Neural progenitor cell (in vitro differentiated cells): Measurements from ENCODE around the gene CREBRF. TPM values are rescaled to one million over a fixed set of nuclear protein-coding genes. Genes with fewer than 3 reads are reported as not detected.

Experiments used
- DNase-seq: peaks from one replicate; pipeline ENCODE4 v3.0.0-alpha.2; 2016; ENCODE audit warnings: low spot score
- H2AFZ ChIP-seq: fragments of 200-600 bp; sonication (generic); replicated peaks from 2 replicates; pipeline ENCODE4 v1.6.1; 2016; ENCODE audit warnings: antibody characterized with exemption
- H3F3A ChIP-seq: fragments of 200-600 bp; sonication (generic); 2 replicates; pipeline ENCODE4 v1.6.1; 2016; ENCODE audit warnings: antibody characterized with exemption, low read depth
- H3K27ac ChIP-seq: fragments of 200-600 bp; sonication (generic); 2 replicates; pipeline ENCODE4 v1.5.1; 2016; ENCODE audit warnings: mild to moderate bottlenecking
- H3K27me3 ChIP-seq: fragments of 200-600 bp; sonication (generic); 2 replicates; pipeline ENCODE4 v1.6.1; 2016; ENCODE audit warnings: mild to moderate bottlenecking, moderate library complexity
- H3K36me3 ChIP-seq: fragments of 200-600 bp; sonication (generic); 2 replicates; pipeline ENCODE4 v1.5.1; 2016
- H3K4me1 ChIP-seq: fragments of 200-600 bp; sonication (generic); 2 replicates; pipeline ENCODE4 v1.6.1; 2016; ENCODE audit warnings: mixed run types
- H3K4me2 ChIP-seq: fragments of 200-600 bp; sonication (generic); 2 replicates; pipeline ENCODE4 v1.6.1; 2016
- H3K4me3 ChIP-seq: fragments of 200-600 bp; sonication (generic); 2 replicates; pipeline ENCODE4 v1.5.1; 2016
- H3K79me2 ChIP-seq: fragments of 200-600 bp; sonication (generic); 2 replicates; pipeline ENCODE4 v1.6.1; 2016; ENCODE audit warnings: low read depth
- H3K9ac ChIP-seq: fragments of 200-600 bp; sonication (generic); 2 replicates; pipeline ENCODE4 v1.6.1; 2016
- H3K9me3 ChIP-seq: fragments of 200-600 bp; sonication (generic); 2 replicates; pipeline ENCODE4 v1.5.1; 2016; ENCODE audit warnings: low read depth
- H4K20me1 ChIP-seq: fragments of 200-600 bp; sonication (generic); 2 replicates; pipeline ENCODE4 v1.6.1; 2016; ENCODE audit warnings: low read depth
- H3K27ac Mint-ChIP-seq: 3 replicates; pipeline ENCODE4 v1.8.0; 2021; ENCODE audit warnings: mixed read lengths
- H3K27me3 Mint-ChIP-seq: 2 replicates; pipeline ENCODE4 v1.8.0; 2022; ENCODE audit warnings: low read depth, mild to moderate bottlenecking, inconsistent platforms, moderate library complexity, mixed read lengths; ENCODE audit not compliant: insufficient read depth
- H3K36me3 Mint-ChIP-seq: 3 replicates; pipeline ENCODE4 v1.8.0; 2021; ENCODE audit warnings: mixed read lengths
- H3K4me1 Mint-ChIP-seq: 3 replicates; pipeline ENCODE4 v1.8.0; 2021; ENCODE audit warnings: mixed read lengths
- H3K4me3 Mint-ChIP-seq: 3 replicates; pipeline ENCODE4 v1.8.0; 2021; ENCODE audit warnings: mild to moderate bottlenecking, moderate library complexity, mixed read lengths
- H3K9me3 Mint-ChIP-seq: 3 replicates; pipeline ENCODE4 v1.8.0; 2020; ENCODE audit warnings: mixed read lengths
- EZH2 ChIP-seq: fragments of 200-600 bp; sonication (generic); IDR thresholded peaks from 2 replicates; pipeline ENCODE4 v1.6.1; 2017; ENCODE audit warnings: antibody characterized with exemption, mild to moderate bottlenecking, moderate library complexity
- EZH2phosphoT487 ChIP-seq: fragments of 200-600 bp; sonication (generic); IDR thresholded peaks from 2 replicates; pipeline ENCODE4 v1.6.1; 2017; ENCODE audit warnings: antibody characterized with exemption
- total RNA-seq: library from RNA; depleted of rRNA; stranded (reverse); fragments of >200 nt; gene quantifications from 2 replicates; pipeline ENCODE4 v1.2.3, GENCODE V29; 2015; ENCODE audit warnings: low replicate concordance
- TF ChIP-seq, protein P1 (sequence below): fragments of 200-600 bp; sonication (generic); IDR thresholded peaks from 2 replicates; pipeline ENCODE4 v1.5.1; 2017; ENCODE audit warnings: antibody characterized with exemption, mild to moderate bottlenecking

The CREBRF gene
- total RNA-seq, 1 donor from 2014 or later = 14.3 TPM

DNA sequence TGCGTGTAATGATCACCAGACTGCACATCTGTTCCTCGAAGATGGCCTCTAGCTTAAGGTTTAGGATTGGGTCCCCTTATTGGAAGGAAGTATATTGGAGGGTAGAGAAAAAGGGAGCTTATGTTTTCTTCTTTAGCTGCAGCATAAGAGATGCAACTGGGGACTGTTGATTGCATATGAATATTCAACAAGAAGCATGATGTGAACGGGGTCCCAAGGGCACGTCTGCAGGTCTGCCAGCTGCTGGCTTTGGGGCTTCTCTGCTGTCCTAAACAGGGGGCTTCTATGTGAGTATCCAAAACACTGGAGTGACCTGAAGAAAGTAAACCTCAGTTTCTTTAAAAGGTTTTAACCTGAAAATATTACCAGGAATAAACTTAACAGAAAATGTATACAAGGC, 84.6 kb downstream of the CREBRF start:
- no peak overlapping the region for H3K4me3 ChIP-seq
- H3K27me3 ChIP-seq = no peaks in the 10 kb centered on the region
- no peaks in the 10 kb centered on the region for H3K36me3 Mint-ChIP-seq
- no peaks in the 10 kb centered on the region for H4K20me1 ChIP-seq
- no peaks in the 10 kb centered on the region for H3K9me3 Mint-ChIP-seq
- no peak overlapping the region for H3K9ac ChIP-seq
- peaks cover 4% of the 10 kb centered on the region for H3F3A ChIP-seq
- H3K4me2 ChIP-seq = no peak overlapping the region
- H3K36me3 ChIP-seq = no peaks in the 10 kb centered on the region
- no peak overlapping the region for H3K27ac ChIP-seq
- H3K9me3 ChIP-seq = no peaks in the 10 kb centered on the region
- peaks cover 5% of the 10 kb centered on the region for H3K4me1 Mint-ChIP-seq
- no peak overlapping the region for H2AFZ ChIP-seq
- no peaks in the 10 kb centered on the region for H3K79me2 ChIP-seq
- H3K27me3 Mint-ChIP-seq = peaks cover 2% of the 10 kb centered on the region
- no peak overlapping the region for H3K27ac Mint-ChIP-seq
- H3K4me3 Mint-ChIP-seq = no peak overlapping the region
- DNase-seq = no peak
- no peaks in the 10 kb centered on the region for H3K4me1 ChIP-seq
- no peak for TF ChIP-seq EZH2phosphoT487
- TF ChIP-seq EZH2 = no peak
- TF ChIP-seq, protein P1, sequence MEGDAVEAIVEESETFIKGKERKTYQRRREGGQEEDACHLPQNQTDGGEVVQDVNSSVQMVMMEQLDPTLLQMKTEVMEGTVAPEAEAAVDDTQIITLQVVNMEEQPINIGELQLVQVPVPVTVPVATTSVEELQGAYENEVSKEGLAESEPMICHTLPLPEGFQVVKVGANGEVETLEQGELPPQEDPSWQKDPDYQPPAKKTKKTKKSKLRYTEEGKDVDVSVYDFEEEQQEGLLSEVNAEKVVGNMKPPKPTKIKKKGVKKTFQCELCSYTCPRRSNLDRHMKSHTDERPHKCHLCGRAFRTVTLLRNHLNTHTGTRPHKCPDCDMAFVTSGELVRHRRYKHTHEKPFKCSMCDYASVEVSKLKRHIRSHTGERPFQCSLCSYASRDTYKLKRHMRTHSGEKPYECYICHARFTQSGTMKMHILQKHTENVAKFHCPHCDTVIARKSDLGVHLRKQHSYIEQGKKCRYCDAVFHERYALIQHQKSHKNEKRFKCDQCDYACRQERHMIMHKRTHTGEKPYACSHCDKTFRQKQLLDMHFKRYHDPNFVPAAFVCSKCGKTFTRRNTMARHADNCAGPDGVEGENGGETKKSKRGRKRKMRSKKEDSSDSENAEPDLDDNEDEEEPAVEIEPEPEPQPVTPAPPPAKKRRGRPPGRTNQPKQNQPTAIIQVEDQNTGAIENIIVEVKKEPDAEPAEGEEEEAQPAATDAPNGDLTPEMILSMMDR = no peak

GRCh38 chr5:173143567-173143966, 87.4 kb downstream of the CREBRF start:
- Histone ChIP-seq H3K9ac (no peak overlapping the region), H3K4me2 (no peak overlapping the region), H2AFZ (no peak overlapping the region), H3K27me3 (no peaks in the 10 kb centered on the region), H3K9me3 (no peaks in the 10 kb centered on the region), H3K4me3 (no peak overlapping the region), H3K4me1 (no peaks in the 10 kb centered on the region), H3F3A (peaks cover 4% of the 10 kb centered on the region), H3K79me2 (no peaks in the 10 kb centered on the region), H3K27ac (no peak overlapping the region), H3K36me3 (no peaks in the 10 kb centered on the region), H4K20me1 (no peaks in the 10 kb centered on the region)
- DNase-seq = no peak
- Mint-ChIP-seq H3K27me3 (peaks cover 2% of the 10 kb centered on the region), H3K4me3 (no peak overlapping the region), H3K27ac (no peak overlapping the region), H3K4me1 (peaks cover 8% of the 10 kb centered on the region), H3K36me3 (no peaks in the 10 kb centered on the region), H3K9me3 (no peaks in the 10 kb centered on the region)
- TF ChIP-seq EZH2 (no peak), EZH2phosphoT487 (no peak)
- TF ChIP-seq, protein P1 = no peak

- Mint-ChIP-seq H3K27ac (peak within 1 kb of the TSS; percentile 35), H3K4me3 (peak within 1 kb of the TSS; percentile 98), H3K4me1 (peaks cover 8% of the 10 kb centered on the region), H3K9me3 (no peaks in the 10 kb centered on the region), H3K36me3 (peaks cover 5% of the 10 kb centered on the region), H3K27me3 (peaks cover 2% of the 10 kb centered on the region)
- Histone ChIP-seq H3K9me3 (no peaks in the 10 kb centered on the region), H3F3A (peaks cover 4% of the 10 kb centered on the region), H4K20me1 (no peaks in the 10 kb centered on the region), H3K4me1 (no peaks in the 10 kb centered on the region), H3K4me3 (peak within 1 kb of the TSS; percentile 65), H3K9ac (no peak within 1 kb of the TSS), H3K4me2 (peak within 1 kb of the TSS; percentile 64), H3K36me3 (no peaks in the 10 kb centered on the region), H3K27ac (no peak within 1 kb of the TSS), H2AFZ (peak within 1 kb of the TSS; percentile 96), H3K79me2 (no peaks in the 10 kb centered on the region), H3K27me3 (no peaks in the 10 kb centered on the region)
- no peak for TF ChIP-seq EZH2
- TF ChIP-seq, protein P1 = peak; percentile 84
- DNase-seq = peak; percentile 97
These were observed 88.3 kb downstream of the CREBRF start, which contains the start of gene BNIP1 for GRCh38 chr5:173144200-173145176. TSS of gene BNIP1 (plus strand) at chr5:173144531. CDS start at chr5:173144546, 15 bp downstream.
